Ecto neural progenitor cell (in vitro differentiated cells): Measurements from ENCODE around the gene ANOS1.

ENCODE experiments used
- DNase-seq: peaks from one replicate; pipeline ENCODE4 v3.0.0-alpha.2; 2018; ENCODE audit warnings: low spot score

ANOS1 gene

DNA sequence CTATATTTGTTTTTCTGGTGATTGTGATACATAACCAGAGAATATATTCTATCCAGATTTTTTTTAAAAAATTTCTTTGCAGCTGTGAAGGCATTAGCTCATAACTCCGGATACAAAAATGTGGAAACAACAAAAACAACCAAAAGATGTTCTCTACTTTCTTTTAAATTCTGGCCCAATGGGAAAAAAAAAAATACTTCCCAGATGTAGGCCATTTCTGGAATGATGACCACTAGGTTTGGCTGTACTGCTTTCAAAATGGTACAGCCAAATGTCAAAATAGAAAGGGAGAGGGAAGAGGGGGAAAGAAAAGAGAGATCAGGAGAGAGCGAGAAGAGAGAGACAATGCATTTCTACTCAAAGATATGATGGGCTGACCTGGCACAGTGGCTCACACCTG, 14.6 kb downstream of the ANOS1 start:
- DNase-seq, result no peak

DNA sequence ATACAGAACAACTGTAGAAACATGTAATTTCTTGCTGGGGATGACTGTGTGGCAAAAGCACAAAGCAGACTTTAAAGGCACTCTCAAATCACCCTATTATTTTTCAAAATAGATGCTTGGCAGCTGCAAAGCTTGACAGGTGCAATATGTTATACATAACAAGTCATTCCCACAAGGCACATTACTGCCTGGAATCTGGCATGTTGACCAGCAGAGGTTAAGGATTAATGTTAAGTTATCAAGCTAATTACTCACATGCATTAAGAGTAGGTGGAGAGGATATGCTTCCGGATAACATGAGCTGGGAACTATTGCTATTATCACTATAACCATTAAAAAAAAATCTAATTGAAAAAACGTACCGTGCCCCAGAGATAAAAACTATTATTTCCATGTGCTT, 17.8 kb downstream of the ANOS1 start:
- DNase-seq, result no peak

DNA sequence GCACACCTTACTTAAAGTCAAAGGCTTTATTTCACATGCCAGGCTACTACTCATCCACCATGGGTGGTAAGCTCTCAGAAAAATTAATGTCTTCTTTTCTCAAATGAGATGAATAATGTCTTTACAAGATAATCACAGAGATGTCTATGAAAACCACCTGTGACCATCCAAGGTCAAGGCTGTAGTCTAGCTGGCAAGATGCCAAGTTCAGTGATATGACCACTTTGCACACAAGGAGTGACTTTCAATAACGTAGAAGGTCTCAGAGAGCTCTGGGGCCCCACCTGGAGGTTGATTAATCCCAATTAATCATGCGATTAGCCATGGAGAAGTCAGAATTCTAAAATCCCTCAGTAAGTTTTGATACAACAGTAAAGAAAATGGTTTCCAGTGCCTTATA, 20.5 kb downstream of the ANOS1 start:
- DNase-seq, result no peak

DNA sequence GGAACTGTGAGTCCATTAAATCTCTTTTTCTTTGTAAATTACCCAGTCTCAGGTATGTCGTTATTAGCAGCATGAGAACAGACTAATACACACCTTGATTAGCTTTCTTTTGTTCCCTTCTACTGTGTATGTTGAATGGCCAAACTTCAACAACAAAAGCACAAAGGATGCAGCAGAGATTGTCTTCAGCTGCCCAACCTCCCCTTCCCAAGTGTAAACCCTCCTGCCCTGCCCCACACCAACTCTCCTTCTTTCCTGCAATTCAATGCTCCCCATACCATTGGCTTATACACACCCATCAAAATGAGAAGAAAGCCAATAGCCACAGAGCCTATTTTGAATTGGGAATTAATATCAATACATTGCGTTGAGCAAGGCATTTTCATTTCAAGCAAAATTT, 27.8 kb downstream of the ANOS1 start:
- DNase-seq, result no peak

DNA sequence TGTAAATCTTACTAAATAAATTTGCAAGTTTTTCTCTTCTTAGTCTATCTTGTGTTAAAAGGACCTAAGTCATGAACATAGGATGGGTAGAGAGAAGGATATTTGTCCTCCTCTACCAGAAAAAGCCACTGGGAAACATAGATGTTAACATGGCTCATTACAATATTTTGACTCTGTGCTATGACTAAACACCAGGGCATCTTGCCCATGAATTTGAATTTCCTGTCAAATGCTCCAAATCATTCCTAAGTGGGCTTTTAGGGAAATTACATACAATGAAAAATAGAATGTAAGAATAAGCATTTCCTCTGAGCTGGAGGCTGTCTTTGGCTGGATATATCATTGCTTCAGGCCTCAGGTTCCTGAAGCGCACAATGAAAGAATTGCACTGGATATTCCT, 39.1 kb downstream of the ANOS1 start:
- no peak for DNase-seq

DNA sequence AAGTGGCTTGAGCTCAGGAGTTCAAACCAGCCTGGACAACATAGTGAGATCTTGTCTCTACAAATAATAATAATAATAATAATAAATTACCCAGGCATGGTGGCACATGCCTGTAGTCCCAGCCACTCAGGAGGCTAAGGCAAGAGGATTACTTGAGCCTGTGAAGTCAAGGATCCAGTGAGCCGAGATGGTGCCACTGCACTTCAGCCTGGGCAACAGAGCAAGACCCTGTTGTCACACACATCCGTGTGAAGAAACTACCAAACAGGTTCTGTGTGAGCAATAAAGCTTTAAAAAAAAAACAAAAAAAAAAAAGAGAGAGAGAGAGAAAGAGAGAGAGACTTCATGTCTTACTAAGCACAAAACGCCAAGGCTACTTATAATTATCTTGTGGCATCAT, 42.5 kb downstream of the ANOS1 start:
- no peak for DNase-seq

DNA sequence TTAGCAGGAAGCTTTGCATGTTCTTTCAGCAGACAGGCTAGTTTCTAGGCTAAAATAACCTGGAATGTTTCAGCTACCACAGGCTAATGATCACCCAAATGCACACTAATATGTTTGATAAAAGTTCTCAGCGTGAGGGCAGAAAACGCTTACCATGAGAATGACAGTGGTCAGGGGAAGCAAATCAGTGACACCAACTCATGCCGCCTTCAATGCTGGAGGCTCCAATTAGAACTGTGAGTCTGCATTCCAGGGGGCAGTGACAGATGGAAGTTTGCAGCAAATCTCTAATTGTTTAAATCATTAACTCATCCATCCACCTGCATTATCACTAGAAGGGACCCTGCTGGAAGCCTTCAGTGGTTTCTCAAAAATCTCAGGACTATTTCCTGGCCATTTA, 43.2 kb downstream of the ANOS1 start:
- DNase-seq, result no peak

DNA sequence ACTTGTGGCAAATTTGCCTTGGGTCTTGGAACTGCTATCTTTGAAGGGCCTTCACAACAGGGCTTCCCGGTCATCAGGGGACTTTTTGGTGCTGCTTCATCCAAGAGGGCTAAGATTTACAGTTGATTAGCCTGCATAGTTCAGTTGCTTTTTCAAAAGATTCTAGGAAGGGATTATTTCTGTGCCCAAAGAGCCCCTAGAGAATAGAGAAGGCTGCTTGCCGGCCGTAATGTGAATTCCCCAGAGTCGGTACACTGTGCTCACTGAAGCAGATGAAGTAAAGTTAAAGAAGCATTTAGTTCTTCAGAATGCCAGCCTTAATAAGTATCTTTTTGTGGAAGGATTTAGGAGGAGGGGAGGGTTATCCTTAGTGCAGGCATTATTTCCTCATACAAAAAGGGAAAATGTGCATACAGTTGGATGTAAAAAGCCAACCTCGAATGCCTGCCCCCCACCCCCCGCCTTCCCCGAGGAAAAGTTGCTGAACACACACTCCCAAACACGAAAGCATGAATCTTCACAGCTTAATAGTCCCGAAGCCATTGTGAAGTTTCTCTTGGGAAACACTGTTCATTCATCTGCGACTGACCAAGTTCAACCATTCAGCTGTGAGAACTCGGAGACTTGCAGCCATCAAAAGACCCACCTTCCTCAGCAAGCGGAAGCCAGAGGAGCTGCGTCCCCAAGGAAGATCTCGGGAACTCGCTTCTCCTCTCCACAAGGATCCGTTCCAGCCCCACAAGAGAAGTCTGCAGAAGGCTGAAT, 47.6 kb downstream of the ANOS1 start:
- DNase-seq, result no peak

DNA sequence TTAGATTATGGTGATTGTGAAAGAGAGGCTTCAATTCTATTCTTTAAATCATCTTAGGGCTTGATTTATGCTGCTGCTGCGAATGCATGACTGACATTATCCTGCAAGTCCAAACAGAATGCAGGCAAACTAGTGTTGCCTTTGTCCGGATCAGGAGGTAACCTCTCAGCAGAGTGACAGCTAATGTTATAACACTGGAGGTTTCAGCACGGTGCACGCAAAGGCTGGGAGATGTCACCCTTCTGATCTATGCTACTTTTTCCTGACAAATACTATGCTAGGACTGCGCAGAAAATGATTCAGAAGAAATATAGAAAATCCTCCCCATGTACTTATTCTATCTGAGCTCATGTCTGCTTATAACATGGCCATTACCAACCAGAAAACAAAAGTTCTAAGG, 48.2 kb downstream of the ANOS1 start:
- no peak for DNase-seq

DNA sequence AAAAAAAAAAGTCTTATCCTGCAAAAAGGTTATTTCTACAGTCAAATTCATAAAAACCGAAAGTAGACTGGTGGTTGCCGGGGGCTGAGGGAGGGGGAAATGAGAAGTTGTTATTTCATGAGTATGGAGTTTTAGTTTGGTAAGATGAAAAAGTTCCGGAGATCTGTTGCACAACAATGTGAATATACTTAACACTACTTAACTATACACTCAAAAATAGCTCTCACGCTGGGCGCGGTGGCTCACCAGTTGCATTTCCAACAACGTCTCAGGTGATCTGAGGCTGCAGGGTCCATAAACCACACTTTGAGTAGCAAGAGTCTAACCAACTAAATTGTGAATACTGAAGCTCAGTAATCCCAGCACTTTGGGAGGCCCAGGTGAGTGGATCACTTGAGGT, 52.4 kb downstream of the ANOS1 start:
- no peak for DNase-seq

DNA sequence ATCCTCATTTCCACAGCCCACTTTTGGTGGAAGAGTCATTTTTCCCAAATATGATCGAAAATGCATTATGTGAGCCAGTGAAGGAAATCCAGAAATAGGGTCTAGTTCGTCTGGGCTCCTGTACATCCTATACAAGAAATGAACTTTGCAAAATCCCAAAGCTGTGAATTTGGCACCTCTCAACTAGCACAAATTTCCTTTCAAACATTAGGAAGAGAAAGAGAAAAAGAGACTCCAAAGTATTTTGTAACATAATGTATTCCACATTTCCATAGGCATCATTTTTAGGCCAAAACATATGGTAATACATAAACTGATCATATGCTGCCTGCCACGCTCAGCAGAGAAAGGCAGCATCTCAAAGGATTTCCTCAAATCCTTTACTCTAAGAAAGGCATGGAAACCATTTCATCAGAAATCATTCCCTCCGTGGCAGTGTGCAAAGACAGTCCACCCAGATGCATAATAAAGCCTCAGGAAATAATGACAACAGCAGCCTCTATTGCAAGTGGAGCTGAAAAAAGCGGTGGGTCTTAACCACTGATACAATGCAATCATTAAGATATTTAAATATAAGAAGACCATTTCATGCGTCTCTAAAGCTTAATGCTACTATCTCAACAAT, 56.8 kb downstream of the ANOS1 start:
- DNase-seq, result no peak

DNA sequence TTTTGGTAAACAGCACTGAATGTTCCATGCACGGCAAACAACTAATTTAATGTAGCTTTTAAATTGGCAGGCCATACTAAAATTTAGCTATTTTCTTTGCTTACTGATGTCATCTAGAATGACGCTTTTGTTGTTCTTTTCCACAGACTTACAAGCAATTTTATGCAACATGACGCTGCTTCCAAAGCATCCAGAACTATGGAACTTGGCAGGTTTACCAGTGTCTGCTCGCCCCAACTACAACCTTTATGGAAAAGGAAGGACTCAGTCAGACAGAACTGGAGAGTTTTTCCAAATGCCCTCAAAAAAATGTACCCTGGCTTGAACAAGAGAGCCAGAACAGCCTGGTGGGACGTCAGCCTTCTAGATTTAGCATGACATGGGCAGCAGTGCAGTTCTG, 58.7 kb downstream of the ANOS1 start:
- DNase-seq, result no peak

DNA sequence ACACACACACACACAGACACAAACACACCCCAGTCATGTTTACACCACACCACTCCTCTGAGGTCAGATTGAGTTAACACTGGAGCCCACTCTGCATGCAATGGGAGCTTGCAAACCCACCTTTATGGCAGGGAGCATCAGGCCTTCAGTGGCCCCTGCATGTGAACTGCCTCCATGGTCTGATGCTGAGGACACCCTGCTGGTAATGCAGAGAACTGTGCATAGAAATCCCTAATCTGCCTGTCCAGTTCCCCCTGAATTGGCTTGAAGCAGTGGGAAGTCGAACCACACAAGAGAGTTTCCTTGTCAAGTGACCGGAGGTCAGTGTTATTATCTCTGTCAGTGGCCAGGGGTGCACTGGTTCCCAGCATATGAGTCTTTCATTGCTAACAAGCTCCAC, 59.8 kb downstream of the ANOS1 start:
- DNase-seq, result no peak

DNA sequence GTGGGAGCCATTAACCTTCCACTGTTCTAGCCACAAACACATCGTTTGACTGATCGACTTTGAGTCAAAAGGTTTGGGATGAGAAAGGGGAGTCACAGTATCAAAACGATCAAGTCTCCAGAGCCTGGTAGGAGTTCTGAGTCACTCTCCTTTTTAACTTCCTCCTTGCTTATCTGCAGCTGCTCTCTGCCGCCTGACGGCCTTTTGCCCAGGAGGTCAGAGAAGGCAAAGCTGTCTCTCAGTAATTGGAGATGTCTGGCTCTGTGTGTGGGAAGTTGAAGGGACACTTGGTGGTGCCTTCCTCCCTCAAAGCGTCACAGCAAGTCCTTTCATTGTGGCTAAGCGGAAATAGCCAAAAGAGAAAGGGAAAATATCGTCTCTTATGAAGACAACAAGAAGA, 63.1 kb downstream of the ANOS1 start:
- no peak for DNase-seq

DNA sequence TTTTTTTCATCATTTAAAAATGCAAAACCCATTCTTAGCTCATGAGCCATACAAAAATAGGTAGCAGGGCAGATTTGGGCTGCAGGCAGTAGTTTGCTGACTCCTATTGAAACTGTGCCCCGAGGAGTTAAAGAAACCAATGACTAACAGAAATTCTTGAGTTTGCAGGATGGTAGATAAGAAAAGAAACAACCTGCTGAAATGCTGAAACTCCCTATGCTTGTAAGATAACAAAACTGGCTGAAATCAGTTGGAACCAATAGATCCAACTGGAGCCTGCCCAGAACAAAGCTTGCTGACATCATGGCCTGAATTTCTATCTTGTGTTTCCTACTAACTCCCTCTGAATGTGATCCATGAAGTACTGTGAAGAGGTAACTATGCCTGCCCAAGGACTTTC, 68.6 kb downstream of the ANOS1 start:
- no peak for DNase-seq

DNA sequence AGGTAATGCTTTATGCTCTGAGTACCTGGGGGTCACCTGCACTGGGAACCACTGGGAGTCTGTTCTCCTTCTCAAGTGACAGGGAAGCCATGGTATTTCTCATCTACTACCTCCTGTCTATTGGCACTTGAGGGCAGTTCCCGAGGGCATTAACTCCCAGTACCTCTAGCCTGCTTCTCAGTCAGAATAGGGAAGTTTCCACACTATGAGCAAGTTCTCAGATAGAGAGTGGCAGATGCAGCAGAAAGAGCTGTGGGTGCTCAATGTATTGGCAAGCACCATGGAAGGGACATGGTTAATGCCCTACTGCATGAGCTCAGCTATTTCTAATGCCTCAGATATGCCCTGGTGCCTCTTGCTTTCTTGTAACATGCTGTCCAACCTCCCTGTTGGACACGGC, 74.1 kb downstream of the ANOS1 start:
- DNase-seq, result no peak

DNA sequence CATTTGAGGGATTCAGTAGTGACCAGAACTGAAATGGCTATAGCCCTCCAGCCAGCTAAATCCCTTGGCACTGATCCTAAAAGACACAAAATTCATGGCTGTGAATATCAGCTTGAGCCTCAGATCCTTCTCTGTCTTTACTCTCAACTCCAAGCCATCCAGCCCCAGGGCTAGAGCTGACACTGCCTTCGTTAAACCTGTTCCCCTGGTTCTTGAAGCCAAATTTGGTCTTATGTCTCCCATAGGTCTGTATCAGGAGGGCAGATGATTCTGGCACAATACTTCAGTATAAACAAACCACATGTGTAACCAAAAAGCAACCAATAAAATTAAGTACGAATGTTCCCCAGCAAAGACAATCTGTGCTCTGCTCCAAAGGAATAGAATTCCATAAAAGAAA, 78.0 kb downstream of the ANOS1 start:
- DNase-seq, result no peak

DNA sequence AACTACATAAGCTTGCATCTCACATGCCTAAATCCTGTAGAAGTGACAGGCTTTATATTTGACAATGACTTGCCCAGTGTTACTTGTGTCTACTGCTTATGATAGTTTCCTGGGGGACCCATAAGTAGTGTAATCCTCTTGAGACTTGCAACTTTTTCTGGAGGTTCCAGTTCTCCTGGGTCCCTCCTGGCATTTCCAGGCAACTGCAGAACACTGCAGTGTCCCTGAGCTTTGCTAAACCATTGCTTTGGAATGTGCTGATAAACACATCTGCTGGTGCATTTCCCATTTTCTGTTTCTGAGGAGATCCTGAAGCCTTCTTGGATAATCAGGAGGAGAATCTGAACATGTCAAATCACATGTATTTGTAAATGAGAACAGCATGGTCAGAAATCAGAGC, 82.0 kb downstream of the ANOS1 start:
- DNase-seq, result no peak

DNA sequence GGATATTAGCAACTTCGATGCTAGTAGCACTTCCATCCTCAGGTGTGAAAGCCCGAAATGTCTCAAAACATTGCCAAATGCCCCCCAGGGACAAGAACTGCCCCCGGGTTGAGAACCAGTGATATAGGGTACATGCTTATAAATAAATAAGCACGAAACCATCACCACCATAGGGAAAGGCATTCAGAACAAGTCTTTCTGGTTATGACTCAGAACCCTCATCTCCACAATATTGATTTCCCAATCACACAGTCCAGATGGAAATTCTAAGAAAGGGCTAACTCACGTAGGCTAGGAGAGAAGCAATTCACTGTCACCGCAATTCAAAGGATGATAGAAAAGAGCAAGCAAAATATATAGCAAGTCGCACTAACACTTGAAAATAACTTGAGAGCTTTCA, 84.8 kb downstream of the ANOS1 start:
- DNase-seq, result no peak

DNA sequence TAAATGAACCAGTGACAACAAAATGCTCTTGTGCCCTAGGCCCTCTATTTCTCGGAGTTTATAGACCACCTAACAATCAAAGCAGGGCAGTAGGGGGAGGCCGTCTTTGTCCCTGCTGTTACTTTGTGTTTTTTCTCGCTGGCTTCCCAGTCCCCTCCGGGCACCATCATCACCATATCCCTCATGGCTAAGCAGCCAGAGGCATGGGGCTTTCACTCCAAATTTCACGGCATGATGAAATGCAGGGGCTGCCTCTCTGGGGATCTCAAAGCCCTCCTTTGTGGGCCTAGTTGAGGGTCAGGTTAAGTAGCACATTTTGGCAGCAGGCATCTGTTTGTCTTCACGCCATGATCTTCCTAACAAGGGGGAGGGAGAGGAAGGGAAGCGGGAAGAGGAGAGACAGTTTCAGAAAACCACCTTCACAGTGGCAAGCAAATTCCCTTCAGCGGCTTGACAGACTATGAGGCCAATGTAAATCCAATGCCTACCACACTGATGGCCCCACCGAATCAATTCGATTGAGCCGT, 91.9 kb downstream of the ANOS1 start:
- peak; percentile 69 for DNase-seq

DNA sequence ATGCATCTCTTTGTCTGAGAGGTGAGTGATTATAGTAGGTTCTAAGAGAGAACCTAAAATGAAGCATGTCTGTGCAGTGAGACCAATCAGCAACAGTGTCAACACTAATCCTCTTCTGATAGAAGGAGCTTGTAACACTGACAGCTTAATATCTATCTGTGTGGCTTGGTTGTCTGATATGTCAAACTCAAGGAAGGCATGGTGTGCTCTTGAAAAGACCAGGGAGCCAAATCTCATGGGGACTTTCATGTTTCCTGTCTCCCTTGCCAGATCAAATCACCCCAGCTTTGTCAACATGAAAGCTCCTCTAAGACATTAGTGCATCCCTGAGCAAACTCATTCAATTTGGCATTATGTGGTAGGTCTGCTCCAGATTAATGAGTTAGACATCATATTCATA, 95.4 kb downstream of the ANOS1 start:
- DNase-seq, result no peak

DNA sequence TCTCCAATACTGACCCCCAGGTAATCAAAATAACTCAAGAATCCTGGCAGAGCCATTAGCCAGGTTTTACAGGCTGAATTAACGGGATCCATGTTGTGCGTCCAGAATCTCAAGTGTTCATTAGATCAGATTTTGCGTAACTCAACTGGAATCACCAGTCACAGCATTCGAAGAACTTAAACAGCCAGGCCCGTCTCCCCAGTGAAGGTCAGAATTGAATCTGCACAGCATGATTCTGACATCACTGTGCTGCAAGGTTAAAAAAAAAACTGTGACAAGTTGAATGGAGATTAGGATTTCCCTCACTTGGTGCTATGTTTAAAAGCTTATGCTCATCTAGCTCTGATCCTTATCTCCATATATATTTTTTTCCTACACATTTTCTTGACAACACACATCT, 96.1 kb downstream of the ANOS1 start:
- no peak for DNase-seq

DNA sequence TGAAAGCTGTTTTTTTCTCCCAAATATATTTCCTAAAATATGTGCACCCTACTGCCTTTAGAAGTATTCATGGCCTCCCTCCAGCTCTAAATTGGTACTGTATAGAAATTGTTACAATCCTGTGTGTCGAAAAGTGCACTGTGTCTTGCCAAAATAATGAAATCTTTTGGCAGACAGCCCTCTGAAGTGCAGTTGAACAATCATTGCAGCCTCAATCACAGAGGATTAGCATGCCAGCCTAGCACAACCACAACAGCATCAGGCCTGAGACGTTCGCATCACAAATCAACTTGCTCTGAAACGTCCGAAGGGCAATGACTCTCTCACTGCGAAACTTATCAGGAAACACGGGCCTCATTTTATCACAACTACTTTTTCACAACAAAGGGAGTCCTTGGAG, 99.0 kb downstream of the ANOS1 start:
- DNase-seq, result no peak

DNA sequence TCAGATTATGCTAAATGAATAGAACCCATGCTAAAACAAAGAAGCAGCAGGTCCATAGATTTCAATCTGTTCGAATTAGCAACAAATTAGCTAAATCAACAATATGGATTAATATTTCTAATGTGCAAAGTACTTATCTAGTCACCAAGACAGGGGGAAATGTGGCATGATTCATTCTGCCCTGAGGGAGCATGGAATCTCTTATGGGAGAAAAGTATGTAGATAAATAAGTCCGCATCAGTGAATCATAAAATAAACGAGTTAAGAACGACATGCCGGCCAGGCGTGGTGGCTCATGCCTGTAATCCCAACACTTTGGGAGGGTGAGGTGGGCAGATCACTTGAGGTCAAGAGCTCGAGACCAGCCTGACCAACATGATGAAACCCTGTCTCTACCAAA, 102.1 kb downstream of the ANOS1 start:
- no peak for DNase-seq
